ENCODE data around the gene SLC29A2.
A peak's percentile ranks its signal among the peaks of the same experiment; 100 is the strongest.

The SLC29A2 gene

DNA sequence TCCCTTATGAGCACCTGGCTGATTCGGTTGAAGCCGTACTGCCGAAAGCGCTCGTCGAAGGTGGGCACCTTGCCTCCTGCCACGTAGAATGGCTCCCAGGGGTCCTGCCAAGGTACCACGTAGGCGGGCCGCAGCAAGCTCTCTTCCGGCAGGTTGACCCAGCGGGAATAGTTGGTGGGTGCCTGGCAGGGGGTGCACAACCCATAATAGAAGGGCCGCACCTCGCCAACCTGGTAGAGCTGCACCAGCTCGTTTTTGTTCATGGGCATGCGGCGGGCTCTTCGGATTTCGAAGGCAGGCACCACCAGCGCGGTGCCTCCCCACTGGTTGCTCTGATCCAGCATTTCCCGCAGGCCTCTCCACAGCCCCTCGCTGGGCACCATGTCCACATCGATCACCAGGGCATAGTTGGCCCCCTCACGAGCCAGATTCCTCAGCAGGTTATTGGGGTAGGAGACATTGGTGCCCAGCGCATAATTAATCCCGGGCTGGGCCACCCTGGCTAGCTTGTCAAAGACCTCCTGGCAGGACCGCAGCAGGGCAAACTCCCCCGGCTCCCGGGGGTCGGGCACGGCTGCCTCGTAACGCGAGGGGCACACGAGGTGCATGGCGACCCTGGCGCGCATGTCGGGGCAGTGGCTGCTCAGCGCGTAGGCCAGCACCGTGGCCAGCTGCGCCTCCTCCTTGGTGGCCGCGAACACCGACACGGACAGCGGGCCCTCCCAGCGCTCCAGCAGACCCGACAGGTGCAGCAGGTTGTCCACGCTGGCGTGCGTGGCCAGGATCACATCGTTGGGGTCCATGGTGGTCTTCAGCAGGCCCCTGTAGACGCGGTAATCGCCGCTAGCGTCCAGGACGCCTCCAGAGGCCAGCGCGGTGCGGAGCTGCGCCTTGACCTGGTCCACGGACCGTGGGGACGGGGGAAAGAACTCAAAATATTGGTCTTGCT is 24.8 kb downstream of the SLC29A2 start:
- no peak for DNase-seq

DNA sequence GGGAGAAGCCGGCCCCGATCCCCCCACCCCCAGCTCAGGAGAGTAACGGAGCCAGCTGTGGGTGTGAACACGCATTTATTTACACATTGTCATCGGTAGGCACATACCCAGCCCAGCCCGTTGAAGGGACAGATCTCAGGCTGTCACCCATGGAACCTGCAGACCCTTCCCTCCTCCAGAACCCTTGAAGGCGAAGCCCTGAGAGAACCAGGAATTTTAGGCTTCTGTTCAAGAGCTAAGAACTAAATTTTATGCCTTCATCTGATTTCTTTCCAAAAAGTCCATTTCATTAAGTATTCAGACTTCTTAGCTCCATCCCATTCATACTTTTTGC is 26.3 kb downstream of the SLC29A2 start:
- no peak for DNase-seq

DNA sequence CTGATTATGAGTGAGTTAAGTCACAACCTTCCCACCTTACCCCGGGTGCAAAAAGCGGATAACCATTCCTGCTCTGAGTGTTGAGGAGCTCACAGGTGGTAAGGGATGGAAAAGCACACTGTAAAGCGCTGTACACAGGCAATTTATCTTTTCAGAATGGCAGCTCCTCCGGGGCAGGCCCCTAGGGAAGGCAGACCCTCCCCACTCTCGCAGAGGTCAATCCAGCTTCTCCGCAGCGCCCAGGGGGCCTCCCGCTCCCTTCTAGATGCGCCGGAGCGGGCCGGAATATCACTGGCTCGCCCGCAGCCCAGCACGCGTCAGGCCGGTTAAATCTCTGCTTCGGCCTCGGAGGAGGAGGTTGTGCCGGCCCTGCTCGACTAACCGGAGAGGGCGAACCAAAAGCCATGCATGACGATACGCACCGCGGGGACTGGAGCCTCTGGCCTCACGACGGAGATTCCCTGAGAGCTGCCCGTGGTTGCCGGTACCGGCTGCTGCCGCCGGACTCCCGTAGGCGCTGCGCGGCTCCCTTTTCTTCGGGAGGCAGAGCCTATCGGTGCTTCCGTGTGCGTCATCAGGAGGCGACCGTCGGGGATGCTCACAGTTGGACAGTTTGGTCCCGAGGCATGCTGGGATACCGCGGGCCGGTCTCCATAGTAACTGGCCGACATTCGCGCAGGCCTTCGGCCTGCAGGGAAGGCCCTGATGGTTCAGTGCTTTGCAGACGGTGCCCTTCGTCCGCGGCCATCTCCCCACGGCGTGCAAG is 26.8 kb downstream of the SLC29A2 start, which contains the start of gene BRMS1:
Gene BRMS1 (minus strand): TSS at position 555 of the 766 bp plus-strand sequence. CDS start 2,870 bp downstream, outside the sequence.
- DNase-seq = peak; percentile 97

DNA sequence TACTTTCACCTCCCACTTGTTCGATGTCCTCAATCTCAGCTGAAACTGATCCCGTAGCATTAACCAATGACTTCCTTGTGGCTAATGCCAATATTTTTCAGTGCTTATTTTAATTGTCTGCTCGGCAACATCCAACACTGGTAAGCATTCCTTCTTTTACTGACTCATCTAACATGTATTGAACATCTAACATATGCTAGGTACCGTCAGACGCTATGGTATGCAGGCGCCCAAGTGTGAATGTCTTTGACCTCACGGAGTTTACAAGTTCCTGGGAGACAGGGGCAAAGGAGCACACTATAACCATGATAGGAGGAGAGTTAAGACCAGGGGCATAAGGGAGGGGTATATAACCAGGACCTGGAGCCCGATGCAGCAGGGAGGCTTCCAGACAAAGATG is 28.4 kb downstream of the SLC29A2 start:
- DNase-seq = no peak

DNA sequence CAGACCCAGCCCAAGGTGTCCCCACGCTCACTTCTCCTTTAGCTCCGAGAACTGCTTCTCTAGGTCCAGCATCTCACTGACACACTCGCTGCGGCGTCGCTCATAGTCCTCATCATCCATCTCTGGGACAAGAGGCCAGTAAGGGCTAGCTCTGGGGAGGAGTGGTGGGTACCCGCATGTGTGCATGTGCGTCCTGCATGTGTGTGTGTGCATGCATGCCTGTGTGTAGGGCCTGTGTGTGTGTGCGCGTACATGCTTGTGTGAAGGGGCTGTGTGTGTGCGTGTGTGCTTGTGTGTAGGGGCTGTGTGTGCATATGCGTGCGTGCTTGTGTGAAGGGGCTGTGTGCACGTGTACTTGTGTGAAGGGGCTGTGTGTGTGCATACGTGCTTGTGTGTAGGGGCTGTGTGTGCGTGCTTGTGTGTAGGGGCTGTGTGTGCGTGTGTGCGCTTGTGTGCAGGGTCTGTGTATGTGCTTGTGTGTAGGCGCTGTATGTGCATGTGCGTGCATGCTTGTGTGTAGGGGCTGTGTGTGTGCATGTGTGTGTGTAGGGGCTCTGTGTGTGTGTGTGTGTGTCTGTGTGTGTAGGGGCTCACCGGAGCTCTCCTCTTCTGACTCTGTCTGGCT is 29.9 kb downstream of the SLC29A2 start:
- no peak for DNase-seq

GRCh38 chr11:66340596-66341501 is 30.7 kb downstream of the SLC29A2 start:
- DNase-seq = no peak

DNA sequence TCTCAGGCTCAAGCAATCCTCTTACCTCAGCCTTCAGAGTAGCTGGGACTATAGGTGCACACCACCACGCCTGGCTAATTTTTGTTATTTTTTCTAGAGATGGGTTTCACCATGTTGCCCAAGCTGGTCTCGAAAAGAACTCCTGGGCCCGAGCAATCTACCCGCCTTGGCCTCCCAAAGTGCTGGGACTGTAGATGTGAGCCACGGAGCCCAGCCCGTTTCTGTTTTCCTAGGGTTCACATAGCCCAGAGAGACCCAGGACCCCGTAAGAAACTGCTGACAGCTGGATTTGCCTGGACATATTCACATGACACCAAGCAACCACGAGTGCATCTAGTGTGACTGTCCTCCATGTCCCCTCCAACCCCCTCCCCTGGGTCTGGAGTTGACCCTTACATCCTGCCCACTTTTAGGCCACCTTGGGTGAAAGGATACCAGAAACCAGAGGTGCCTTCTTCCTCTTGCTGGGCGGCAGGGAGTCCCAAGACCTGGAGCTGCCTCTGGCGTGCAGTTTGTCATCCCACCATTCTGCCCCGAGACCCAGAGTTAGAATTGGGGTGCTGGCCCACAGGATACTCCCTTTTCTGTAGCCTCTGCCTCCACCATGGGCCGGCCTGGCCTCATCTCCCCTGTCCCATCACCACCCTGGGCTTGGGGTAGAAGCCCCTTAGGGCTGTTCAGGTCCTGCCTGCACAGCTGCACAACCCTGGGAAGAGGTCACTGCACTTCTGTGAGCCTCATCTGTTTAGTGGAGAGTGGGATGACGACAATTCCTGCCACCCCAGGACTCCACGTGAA is 31.7 kb downstream of the SLC29A2 start:
- no peak for DNase-seq

DNA sequence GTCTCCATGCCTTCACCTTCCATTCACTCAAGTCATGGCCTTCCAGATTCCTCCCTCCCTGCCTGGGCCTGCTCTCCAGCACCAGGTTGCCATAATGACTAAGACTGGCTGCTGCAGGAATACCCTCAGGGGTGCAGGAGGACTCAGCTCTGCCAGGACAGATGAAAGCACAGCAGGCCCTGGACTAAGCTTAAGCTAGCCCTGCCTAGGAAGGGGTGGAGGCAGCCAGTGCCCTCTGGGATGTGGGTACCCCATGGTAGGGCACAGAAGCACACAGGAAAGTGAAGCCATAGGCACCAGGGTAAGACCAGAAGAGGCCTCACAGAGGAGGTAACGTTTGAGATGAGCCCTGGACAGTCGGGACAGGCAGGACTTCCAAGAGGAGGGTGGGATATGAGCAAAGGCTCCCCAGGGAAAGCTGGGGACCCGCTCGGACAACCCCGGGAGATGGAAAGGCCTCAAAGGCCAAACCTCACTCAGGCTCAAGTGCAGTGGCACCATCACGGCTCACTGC is 32.3 kb downstream of the SLC29A2 start:
- DNase-seq = no peak

DNA sequence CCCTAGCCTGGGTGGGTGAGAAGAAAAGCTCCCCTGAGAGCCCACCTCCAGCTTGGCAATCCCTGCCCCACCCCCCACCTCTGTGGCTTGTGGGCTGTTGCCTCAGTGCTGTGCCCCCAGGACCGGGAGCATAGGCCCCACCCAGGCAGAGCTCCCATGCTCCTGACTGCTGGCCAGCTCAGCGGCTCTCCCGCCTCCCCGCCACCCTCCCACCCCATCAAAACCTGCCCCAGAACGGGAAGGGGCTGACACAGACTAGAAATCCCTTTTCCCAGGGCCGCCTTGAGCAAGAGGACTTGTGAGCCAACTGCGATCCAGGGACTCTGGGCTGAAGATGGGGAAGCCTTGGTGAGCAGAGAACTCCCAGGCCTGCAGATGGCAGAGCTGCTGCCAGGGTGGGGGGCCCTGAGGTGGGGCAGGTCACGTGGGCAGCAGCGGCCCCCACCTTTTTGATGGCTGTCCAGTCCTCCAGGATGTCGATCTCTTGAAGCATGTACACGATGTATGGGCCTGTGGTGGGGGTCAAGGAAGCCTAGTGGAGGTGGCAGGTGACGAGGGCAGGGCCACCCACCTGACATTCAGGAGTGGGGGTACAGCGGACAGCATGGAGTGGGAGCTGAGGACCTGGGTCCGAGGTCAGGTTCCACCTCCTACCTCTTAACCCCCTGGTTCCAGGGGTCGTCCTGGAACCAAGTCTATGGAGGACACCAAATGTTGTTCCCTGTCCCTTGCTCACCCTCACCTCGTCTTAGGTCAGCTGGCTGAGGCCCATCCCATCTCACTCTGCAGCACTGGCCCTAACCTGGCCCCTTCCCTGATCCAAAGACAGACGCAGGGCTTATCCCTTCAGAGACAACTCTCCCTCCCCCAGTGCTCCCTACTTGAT is 33.0 kb downstream of the SLC29A2 start:
- DNase-seq = no peak

- no peak for DNase-seq
These were observed 34.3 kb downstream of the SLC29A2 start for GRCh38 chr11:66337103-66337899.

DNA sequence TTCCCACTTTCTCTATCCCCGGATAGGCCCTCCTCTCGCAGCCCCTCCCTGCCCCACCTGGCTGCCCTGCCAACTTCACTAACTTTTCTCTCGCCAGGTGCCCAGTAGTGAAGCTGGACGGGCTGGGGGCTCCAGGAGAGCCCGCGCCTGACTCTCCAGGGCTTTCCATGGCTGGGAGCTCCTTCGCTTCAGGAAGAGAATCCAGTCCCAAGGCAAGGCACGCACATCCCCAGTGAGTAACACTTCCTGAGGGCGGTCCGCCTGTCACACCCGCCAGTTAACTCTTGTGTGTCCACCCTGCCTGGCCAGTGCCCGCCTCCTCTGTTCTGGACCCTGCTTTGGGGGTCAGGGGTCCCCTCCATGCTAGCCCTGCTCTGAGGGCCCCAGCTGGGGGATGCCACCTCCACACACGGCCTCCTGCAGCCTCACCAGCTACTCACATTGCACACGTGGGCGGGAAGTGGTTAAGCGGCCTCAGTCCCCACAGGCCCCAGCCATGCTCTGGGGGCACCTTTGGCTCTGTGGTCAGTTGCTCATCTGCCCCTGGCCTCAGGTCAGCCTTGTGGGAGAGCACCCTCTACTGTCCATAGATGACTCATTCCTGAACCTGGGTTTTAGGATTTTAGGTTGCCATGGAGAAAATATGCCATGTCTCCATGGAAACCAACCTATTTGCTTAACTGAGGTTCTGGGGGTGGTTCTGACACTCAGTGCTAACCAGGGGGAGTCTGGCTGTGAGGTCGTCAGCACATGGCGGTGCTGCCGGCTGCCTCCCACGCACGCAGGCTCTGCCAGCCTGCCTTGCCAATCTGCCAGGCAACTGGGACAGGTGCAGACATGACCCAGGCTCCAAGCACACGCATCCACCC is 35.1 kb downstream of the SLC29A2 start, which contains the start of gene RIN1:
Gene RIN1 (minus strand): TSS at position 201 of the 869 bp plus-strand sequence. CDS start 32 bp downstream, at position 169.
- peak; percentile 80 for DNase-seq

DNA sequence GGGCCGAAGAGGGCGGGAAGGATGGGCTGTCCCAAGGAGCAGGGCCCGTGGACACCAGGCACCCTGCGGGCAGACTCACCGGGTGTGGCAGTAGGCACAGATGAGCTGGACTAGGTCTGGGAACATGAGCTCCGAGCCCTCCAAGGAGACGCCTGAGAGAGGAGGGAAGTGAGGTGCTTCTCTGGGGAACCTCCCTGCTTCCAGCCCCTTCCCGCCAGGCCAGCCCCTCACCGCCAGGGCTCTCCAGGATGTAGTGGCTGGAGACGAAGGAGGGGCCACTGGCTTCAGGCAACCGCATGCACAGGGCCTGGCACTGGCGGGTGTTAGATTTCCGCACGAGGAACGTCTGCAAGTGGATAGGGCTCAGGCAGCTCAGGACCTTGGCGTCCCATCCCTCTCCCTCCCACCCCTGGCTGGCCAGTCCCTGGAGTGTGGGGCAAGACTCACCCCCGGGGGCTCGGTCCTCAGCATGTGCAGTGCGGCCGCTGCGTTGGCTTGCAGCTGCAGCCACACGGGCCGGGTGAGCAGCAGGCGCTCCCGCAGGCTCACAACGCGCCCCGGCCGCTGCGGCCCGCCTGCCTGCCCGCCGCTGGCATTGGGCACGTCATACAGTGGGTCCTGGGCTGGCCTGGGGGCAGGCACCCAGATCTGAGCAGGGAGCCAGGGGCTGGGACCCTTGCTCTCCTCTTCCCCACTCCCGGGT is 35.9 kb downstream of the SLC29A2 start:
- DNase-seq = peak; percentile 20

DNA sequence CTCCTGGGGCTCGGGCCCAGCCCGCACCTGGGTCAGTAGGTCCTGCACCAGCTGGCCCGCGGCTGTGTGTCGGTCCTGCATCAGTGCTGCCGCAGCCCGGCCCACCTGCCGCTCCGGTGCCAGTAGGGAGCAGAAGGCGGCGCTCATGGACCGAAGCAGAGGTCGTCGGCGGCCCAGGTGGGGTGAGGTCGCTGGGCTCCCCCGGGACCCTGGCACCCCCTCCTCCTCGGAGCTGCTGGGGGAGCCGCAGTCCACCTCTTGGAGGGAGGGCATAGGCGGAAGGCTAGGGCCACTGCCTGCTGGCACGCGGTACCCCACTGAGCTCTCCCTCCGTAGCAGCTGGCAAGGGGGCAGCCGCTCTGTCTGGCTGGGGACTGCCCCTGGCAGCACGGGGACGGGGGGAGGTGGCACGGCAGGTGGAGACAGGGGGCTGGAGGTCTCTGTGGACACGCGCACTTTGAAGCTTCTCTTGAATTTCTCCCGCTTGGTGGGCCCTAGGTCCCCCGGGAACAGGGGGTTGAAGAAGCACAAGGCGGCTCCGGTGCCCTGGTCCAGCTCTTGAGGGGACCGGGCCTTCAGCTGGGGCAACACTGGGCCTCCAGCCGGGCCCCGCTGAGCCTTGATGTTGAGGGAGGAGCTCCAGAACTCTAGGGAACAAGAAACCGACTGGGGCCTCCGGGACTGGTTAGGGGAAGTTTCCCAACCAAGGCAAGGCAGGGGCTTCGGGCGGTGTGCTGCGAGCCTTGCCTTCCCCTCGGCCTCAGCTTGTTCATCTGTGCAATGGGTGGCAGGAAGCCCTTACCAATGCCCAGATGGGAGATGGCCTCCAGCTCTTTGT is 36.7 kb downstream of the SLC29A2 start:
- peak; percentile 41 for DNase-seq

- no peak for DNase-seq
These were observed 37.5 kb downstream of the SLC29A2 start for GRCh38 chr11:66333896-66334604.

DNA sequence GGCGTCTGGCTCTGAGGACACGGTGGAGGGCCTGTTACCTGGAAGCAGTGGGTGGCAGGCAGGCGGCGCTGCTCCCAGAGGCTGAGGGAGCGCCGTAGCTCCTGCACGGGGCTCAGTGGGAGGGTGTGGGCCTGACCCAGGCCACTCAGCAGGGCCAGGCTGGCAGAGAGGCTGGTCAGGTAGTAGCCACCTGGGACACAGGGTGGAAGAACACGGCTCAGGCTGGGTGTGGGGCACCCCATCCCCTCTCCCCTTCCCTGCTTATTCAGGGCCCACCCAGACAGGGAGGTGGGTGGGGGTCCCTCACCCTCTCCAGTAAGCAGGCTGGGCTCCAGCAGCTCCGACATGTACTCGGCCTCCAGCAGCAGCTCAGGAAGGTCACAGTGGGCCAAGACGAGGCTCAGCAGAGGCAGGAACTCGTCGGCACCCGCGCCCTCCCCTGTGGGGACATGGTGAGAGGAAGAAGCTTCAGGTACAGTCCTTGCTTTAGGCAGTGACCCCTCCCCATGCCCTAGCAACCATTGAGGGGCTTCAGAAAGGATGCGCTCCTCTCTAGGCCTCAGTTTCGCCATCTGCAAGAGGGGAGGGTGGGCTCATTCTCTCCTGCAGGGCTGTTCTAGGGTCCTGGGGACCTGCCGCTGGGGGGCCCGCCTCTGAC is 38.2 kb downstream of the SLC29A2 start:
- no peak for DNase-seq
